HEK293T (cell line): ENCODE results near the gene UBL7.
A peak's percentile ranks its signal among the peaks of the same experiment; 100 is the strongest.

ENCODE experiments used
- CTCF ChIA-PET: fragments of 350-600 bp; formaldehyde crosslinking; extraction: SDS; loops from one replicate; lab custom pipeline; 2021; ENCODE audit warnings: antibody characterized with exemption, inconsistent platforms; lab: Yijun Ruan, JAX
- POLR2A ChIA-PET: fragments of 350-600 bp; formaldehyde crosslinking; extraction: SDS; loops from one replicate; lab custom pipeline; 2020; ENCODE audit warnings: antibody characterized with exemption, inconsistent platforms; lab: Yijun Ruan, JAX
- DNase-seq: peaks from one replicate; pipeline ENCODE4 v3.0.0; 2012; ENCODE audit warnings: mixed read lengths; ENCODE audit errors: extremely low spot score
- ARNT ChIP-seq: fragments of 450-650 bp; IDR thresholded peaks from 2 replicates; pipeline ENCODE4 v1.6.1; 2017; ENCODE audit warnings: mild to moderate bottlenecking
- BHLHE40 ChIP-seq: fragments of 450-650 bp; IDR thresholded peaks from 2 replicates; pipeline ENCODE4 v1.6.1; 2016; ENCODE audit warnings: mild to moderate bottlenecking, moderate library complexity, borderline replicate concordance
- CTBP1 ChIP-seq: fragments of 450-650 bp; IDR thresholded peaks from 2 replicates; pipeline ENCODE4 v1.6.1; 2016; ENCODE audit warnings: borderline replicate concordance
- ELF4 ChIP-seq: fragments of 450-650 bp; IDR thresholded peaks from 2 replicates; pipeline ENCODE4 v1.6.1; 2017; ENCODE audit warnings: antibody characterized with exemption
- FOXA1 ChIP-seq: fragments of 450-650 bp; IDR thresholded peaks from 2 replicates; pipeline ENCODE4 v1.6.1; 2016; ENCODE audit warnings: mild to moderate bottlenecking
- FOXK2 ChIP-seq: fragments of 450-650 bp; IDR thresholded peaks from 2 replicates; pipeline ENCODE4 v1.6.1; 2016; ENCODE audit warnings: mild to moderate bottlenecking
- FOXM1 ChIP-seq: fragments of 450-650 bp; IDR thresholded peaks from 2 replicates; pipeline ENCODE4 v1.6.1; 2017; ENCODE audit warnings: mild to moderate bottlenecking, borderline replicate concordance
- HDGF ChIP-seq: fragments of 450-650 bp; IDR thresholded peaks from 2 replicates; pipeline ENCODE4 v1.6.1; 2017; ENCODE audit warnings: antibody characterized with exemption, borderline replicate concordance
- L3MBTL2 ChIP-seq: fragments of 450-650 bp; conservative IDR thresholded peaks from 2 replicates; pipeline ENCODE4 v1.6.1; 2016; ENCODE audit warnings: mild to moderate bottlenecking
- LEF1 ChIP-seq: fragments of 450-650 bp; IDR thresholded peaks from 2 replicates; pipeline ENCODE4 v1.6.1; 2017; ENCODE audit warnings: mild to moderate bottlenecking, borderline replicate concordance
- NFRKB ChIP-seq: fragments of 450-650 bp; IDR thresholded peaks from 2 replicates; pipeline ENCODE4 v1.6.1; 2016; ENCODE audit warnings: mild to moderate bottlenecking, moderate library complexity
- PKNOX1 ChIP-seq: fragments of 450-650 bp; IDR thresholded peaks from 2 replicates; pipeline ENCODE4 v1.6.1; 2016
- SP1 ChIP-seq: fragments of 450-650 bp; IDR thresholded peaks from 2 replicates; pipeline ENCODE4 v1.6.1; 2017
- SUZ12 ChIP-seq: fragments of 450-650 bp; IDR thresholded peaks from 2 replicates; pipeline ENCODE4 v1.6.1; 2016; ENCODE audit warnings: mild to moderate bottlenecking
- TARDBP ChIP-seq: fragments of 450-650 bp; IDR thresholded peaks from 2 replicates; pipeline ENCODE4 v1.6.1; 2016
- ZNF384 ChIP-seq: fragments of 450-650 bp; IDR thresholded peaks from 2 replicates; pipeline ENCODE4 v1.6.1; 2016

The UBL7 gene

DNA sequence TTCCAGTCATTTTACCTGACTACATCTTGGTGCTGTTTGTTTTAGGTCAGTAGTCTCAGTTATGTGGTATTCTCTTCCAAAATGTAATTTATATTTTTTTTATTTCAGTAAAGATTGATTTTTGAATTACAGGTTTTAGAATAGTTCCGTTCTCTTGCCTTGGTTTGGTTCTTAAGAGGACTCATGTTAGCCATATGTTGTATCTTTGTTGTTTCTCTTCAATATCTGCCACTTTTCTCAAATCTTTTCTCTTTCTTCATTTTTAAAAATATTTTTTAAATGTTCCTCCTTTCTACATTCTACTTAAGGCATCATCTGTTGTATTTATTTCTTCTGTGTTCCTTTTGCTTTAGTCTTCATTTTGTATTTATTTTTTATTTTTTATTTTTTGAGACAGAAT lies 5.6 kb upstream of the UBL7 start:
- DNase-seq: no peak
- POLR2A ChIA-PET: no interaction called here
- CTCF ChIA-PET: no interaction called here

DNA sequence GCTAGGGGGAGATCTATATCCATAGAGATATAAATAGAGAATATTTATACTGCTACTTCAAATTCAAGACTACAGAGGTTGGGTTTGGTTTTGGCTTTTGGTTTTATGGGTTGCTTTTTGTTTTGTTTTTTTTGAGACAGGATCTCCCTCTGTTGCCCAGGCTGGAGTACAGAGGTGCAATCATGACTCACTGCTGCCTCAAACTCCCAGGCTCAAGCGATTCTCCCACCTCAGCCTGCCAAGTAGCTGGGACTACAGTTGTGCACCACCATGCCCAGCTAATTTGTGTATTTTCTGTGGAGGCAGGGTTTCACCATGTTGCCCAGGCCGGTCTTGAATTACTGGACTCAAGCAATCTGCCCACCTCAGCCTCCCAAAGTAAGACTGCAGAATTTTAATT lies 3.9 kb upstream of the UBL7 start:
- DNase-seq: no peak
- CTCF ChIA-PET: no interaction called here
- TF ChIP-seq TARDBP: no peak
- TF ChIP-seq SUZ12: no peak
- TF ChIP-seq BHLHE40: no peak
- TF ChIP-seq SP1: no peak
- no peak for TF ChIP-seq FOXM1
- no peak for TF ChIP-seq FOXA1
- no peak for TF ChIP-seq ELF4
- no peak for TF ChIP-seq L3MBTL2
- no peak for TF ChIP-seq CTBP1
- no peak for TF ChIP-seq NFRKB
- no peak for TF ChIP-seq LEF1
- no peak for TF ChIP-seq FOXK2
- no peak for TF ChIP-seq ARNT
- TF ChIP-seq HDGF: no peak
- no peak for TF ChIP-seq PKNOX1
- no peak for TF ChIP-seq ZNF384
- POLR2A ChIA-PET: no interaction called here

More for the DNA sequence above, 5.6 kb upstream of the UBL7 start:
- TF ChIP-seq TARDBP (no peak), ELF4 (no peak), SUZ12 (no peak), ZNF384 (no peak), FOXM1 (no peak), BHLHE40 (no peak), SP1 (no peak), FOXK2 (no peak), FOXA1 (no peak), NFRKB (no peak), L3MBTL2 (no peak)

DNA sequence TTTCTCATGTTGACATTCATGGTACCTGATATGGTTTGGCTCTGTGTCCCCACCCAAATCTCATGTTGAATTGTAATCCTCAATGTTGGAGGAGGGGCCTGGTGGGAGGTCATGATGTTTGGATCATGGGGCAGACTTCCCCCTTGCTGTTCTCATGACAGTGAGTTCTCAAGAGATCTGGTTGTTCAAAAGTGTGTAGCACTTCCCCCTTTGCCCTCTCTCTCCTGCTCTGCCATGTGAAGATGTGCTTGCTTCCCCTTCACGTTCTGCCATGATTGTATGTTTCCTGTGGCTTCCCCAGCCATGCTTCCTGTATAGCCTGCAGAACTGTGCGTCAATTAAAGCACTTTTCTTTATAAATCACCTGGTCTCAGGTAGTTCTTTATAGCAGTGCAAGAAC lies 3.3 kb upstream of the UBL7 start:
- ChIA-PET POLR2A (no interaction called here), CTCF (no interaction called here)
- no peak for TF ChIP-seq ARNT
- no peak for TF ChIP-seq NFRKB
- TF ChIP-seq HDGF: no peak
- TF ChIP-seq BHLHE40: no peak
- no peak for TF ChIP-seq L3MBTL2
- DNase-seq: no peak

- no peak for DNase-seq
- CTCF ChIA-PET: no interaction called here
- TF ChIP-seq PKNOX1 (0 out of 2 replicates have a peak, but pooled peaks have one; percentile 13), ARNT (no peak), LEF1 (no peak), HDGF (no peak)
- POLR2A ChIA-PET: interaction anchor here (3.9 kb wide), 1 partner anchor 9 kb away, joined by 31 read pairs; no protein-coding TSS in a partner anchor
Measured at GRCh38 chr15:74463634-74464033, 2.7 kb upstream of the UBL7 start.

GRCh38 chr15:74461847-74462511 lies 1.0 kb upstream of the UBL7 start:
- ChIA-PET CTCF (interaction anchor here (0.7 to 1.7 kb wide), 3 partner anchors 26 to 307 kb away, joined by 3 to 4 read pairs (median 3); no protein-coding TSS in a partner anchor), POLR2A (interaction anchor here (0.9 to 3.9 kb wide), 30 partner anchors 9 to 990 kb away, joined by 3 to 31 read pairs (median 6); partner anchors contain the start of genes ARID3B, CLK3, EDC3 and SIN3A)
- peak; percentile 19 for DNase-seq
- TF ChIP-seq L3MBTL2 (no peak), ZNF384 (peak; percentile 63)

GRCh38 chr15:74460298-74460697 lies 662 bp downstream of the UBL7 start:
- no peak for TF ChIP-seq L3MBTL2
- no peak for TF ChIP-seq FOXA1
- no peak for TF ChIP-seq NFRKB
- TF ChIP-seq LEF1: no peak
- no peak for TF ChIP-seq ZNF384
- no peak for TF ChIP-seq FOXK2
- TF ChIP-seq SUZ12: no peak
- TF ChIP-seq PKNOX1: no peak
- no peak for TF ChIP-seq SP1
- no peak for TF ChIP-seq ELF4
- no peak for TF ChIP-seq TARDBP
- no peak for TF ChIP-seq ARNT
- no peak for TF ChIP-seq FOXM1
- TF ChIP-seq HDGF: no peak
- ChIA-PET POLR2A (interaction anchor here (0.8 to 3.9 kb wide), 24 partner anchors 11 to 236 kb away, joined by 3 to 31 read pairs (median 7); partner anchors contain the start of genes ARID3B, CLK3 and EDC3), CTCF (interaction anchor here (1.7 kb wide), 1 partner anchor 86 kb away, joined by 4 read pairs; no protein-coding TSS in a partner anchor)

More at GRCh38 chr15:74460298-74460697, 662 bp downstream of the UBL7 start:
- DNase-seq: no peak
